Measurements from ENCODE around the gene ANO9.

ANO9 gene

GRCh38 chr11:369336-370018 is 72.3 kb downstream of the ANO9 start, which contains the start of gene B4GALNT4:
Gene B4GALNT4 (plus strand): TSS chr11:369499. CDS start chr11:369804, 305 bp downstream.
- DNase-seq (ENCODE audit: low read depth): no peak
- peak within 1 kb of the TSS; percentile 40 for H3K4me3 ChIP-seq (ENCODE audit: low read length)
- no peak for TF ChIP-seq CTCF (conservative IDR thresholded peaks at IDR 0.05; ENCODE audit: low read depth, low read length)

- no peak for TF ChIP-seq CTCF (conservative IDR thresholded peaks at IDR 0.05; ENCODE audit: low read depth, low read length)
- DNase-seq (ENCODE audit: low read depth): no peak
- H3K4me3 ChIP-seq (ENCODE audit: low read length): peak overlapping the region; percentile 35
Observed at GRCh38 chr11:368414-369335, 73.1 kb downstream of the ANO9 start.

GRCh38 chr11:367956-368413 is 73.8 kb downstream of the ANO9 start:
- TF ChIP-seq CTCF (conservative IDR thresholded peaks at IDR 0.05; ENCODE audit: low read depth, low read length): no peak
- no peak for DNase-seq (ENCODE audit: low read depth)
- H3K4me3 ChIP-seq (ENCODE audit: low read length): no peak overlapping the region

Data from retinal pigment epithelial cell (primary cell).